Measurements from ENCODE around the gene MAML2. TPM values are rescaled to one million over a fixed set of nuclear protein-coding genes. Genes with fewer than 3 reads are reported as not detected.

MAML2 gene
- total RNA-seq, 6 experiments from 2014 or later = 24.9 to 30.8 (median 28.3) TPM

DNA sequence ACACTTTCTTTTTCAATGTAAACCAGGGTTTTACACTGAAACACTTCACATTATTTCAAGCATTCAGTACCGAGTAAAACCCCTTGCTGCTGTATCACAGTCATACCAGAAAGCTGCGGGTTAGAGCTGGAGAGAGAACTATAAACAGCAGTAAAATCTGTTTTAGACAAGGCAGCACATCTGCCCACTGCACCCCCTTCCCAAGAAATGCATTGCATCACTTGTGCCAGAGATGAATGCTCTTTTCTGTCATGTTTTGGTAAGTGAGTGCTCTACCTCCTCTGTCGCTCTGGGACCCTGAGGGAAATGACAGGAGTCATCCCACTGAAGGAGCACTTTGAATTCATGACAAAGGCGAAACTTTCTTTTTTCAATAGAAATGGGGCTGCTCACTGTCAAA lies 107.2 kb downstream of the MAML2 start:
- Mint-ChIP-seq H3K9me3 (no peaks in the 10 kb centered on the region), H3K27ac (peak overlapping the region; percentile 76), H3K4me3 (peak overlapping the region; percentile 43; the same call in 1 of the 2 replicates), H3K36me3 (ENCODE audit: low read depth) (peaks cover 24% of the 10 kb centered on the region), H3K4me1 (ENCODE audit: low read depth) (peaks cover 15% of the 10 kb centered on the region), H3K27me3 (ENCODE audit: insufficient read depth) (peaks cover 3% of the 10 kb centered on the region; the same call in 1 of the 2 replicates)
- peak; percentile 41 for DNase-seq
- TF ChIP-seq, protein P1, sequence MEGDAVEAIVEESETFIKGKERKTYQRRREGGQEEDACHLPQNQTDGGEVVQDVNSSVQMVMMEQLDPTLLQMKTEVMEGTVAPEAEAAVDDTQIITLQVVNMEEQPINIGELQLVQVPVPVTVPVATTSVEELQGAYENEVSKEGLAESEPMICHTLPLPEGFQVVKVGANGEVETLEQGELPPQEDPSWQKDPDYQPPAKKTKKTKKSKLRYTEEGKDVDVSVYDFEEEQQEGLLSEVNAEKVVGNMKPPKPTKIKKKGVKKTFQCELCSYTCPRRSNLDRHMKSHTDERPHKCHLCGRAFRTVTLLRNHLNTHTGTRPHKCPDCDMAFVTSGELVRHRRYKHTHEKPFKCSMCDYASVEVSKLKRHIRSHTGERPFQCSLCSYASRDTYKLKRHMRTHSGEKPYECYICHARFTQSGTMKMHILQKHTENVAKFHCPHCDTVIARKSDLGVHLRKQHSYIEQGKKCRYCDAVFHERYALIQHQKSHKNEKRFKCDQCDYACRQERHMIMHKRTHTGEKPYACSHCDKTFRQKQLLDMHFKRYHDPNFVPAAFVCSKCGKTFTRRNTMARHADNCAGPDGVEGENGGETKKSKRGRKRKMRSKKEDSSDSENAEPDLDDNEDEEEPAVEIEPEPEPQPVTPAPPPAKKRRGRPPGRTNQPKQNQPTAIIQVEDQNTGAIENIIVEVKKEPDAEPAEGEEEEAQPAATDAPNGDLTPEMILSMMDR (IDR thresholded peaks at IDR 0.05) = no peak

DNA sequence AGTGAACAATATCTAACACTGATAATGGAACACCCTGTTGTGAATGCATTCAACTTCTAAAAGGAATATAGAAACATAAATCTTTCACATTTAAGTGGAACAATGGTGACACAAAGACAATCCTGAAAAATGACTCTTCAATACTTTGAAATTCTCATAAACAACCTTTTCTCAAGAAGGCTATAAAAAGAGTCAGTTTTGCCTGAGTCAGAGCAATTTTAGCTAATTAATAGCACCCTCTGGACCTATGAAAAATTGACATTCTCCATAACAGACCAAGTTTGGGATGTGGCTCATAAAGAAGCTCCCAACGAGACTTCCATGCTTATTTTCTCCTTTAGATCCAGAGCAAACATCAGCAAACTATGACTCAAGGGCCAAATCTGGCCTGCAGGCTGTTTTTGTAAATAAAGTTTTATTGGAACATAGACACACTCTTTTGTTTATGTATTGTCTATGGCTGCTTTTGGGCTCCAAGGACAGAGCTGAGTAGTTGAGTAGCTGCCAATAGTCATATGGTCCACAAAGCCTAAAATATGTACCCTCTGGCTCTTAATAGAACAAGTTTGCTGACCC lies 108.0 kb downstream of the MAML2 start:
- peaks cover 24% of the 10 kb centered on the region for H3K36me3 Mint-ChIP-seq (ENCODE audit: low read depth)
- H3K4me1 Mint-ChIP-seq (ENCODE audit: low read depth) = peaks cover 23% of the 10 kb centered on the region
- H3K4me3 Mint-ChIP-seq = peak overlapping the region; percentile 35; the same call in 1 of the 2 replicates
- peak; percentile 81 for DNase-seq
- H3K27ac Mint-ChIP-seq = peak overlapping the region; percentile 76
- H3K27me3 Mint-ChIP-seq (ENCODE audit: insufficient read depth) = peaks cover 3% of the 10 kb centered on the region; the same call in 1 of the 2 replicates
- H3K9me3 Mint-ChIP-seq = no peaks in the 10 kb centered on the region
- TF ChIP-seq, protein P1 (IDR thresholded peaks at IDR 0.05) = no peak

DNA sequence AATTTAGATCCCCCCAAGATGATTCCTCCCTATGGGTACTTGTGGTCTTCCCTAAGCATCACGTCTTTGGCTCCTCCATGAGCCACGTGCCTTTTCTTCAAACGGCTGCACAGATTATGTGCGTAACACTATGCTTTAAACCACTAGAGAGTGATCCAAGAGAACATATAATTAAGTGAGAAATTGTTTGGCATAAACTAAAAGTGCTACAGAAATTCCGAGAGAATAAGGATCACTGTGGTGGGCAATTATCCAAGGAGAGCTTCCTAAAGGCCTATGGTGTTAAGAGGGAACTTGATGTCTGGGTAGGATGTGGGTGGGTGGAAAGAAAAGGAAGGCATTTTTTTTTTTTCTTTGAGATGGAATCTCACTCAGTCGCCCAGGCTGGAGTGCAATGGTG lies 110.9 kb downstream of the MAML2 start:
- peaks cover 3% of the 10 kb centered on the region; the same call in 1 of the 2 replicates for H3K27me3 Mint-ChIP-seq (ENCODE audit: insufficient read depth)
- peaks cover 24% of the 10 kb centered on the region for H3K36me3 Mint-ChIP-seq (ENCODE audit: low read depth)
- TF ChIP-seq, protein P1 (IDR thresholded peaks at IDR 0.05) = no peak
- no peak for DNase-seq
- peak overlapping the region; percentile 33 for H3K27ac Mint-ChIP-seq
- no peak overlapping the region for H3K4me3 Mint-ChIP-seq
- H3K4me1 Mint-ChIP-seq (ENCODE audit: low read depth) = peaks cover 51% of the 10 kb centered on the region
- H3K9me3 Mint-ChIP-seq = no peaks in the 10 kb centered on the region

DNA sequence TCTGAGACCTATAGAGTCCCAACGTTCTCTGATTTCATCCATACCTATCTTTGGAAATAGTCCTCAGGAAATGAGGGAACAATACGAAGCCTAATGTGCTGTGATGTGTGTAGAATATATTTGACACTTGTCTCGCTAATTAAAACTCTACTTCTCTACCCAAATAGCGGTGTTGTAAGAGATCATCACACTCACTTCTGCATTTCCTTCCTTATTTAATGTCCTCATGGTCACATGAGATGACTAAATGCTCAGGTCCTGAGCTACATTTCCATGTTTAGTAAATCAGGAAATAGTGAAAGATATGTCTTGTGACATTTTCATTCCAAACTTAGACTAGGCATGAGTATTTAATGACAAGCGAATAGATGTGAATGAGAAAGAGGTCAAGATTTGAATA lies 112.3 kb downstream of the MAML2 start:
- Mint-ChIP-seq H3K27ac (no peak overlapping the region), H3K4me1 (ENCODE audit: low read depth) (peaks cover 66% of the 10 kb centered on the region)
- TF ChIP-seq, protein P1 (IDR thresholded peaks at IDR 0.05) = no peak

DNA sequence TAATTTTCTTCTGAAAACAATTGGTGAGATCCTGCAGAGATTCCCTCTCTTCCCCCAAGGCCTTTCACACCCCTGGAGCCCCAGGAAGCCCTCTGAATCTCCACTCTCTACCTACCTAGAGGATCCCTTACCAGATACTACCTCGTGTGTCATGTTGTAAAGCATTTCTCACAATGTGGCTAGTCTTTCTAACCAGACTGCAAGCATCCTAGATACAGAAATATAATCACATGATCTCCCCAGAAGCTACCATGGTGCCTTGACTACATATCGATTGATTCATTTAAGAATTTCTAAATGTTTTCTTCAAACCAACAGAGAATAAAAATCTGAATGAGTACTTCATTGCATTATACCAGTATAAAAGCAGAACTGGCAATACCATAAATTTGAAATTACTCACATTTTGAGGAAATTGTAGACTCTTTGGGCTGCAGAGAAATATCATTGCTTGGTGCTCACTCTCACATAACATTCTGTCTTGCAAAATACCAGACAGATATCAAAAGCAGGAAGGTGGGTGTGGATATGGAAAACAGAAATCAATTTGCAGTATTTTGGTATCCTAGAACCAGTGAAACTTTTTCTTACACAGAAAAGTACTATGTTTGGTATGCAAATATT lies 113.5 kb downstream of the MAML2 start:
- peak overlapping the region; percentile 70 for H3K4me3 Mint-ChIP-seq
- no peaks in the 10 kb centered on the region for H3K9me3 Mint-ChIP-seq
- H3K27me3 Mint-ChIP-seq (ENCODE audit: insufficient read depth) = peaks cover 3% of the 10 kb centered on the region; the same call in 1 of the 2 replicates
- H3K27ac Mint-ChIP-seq = peak overlapping the region; percentile 95
- DNase-seq = no peak
- H3K4me1 Mint-ChIP-seq (ENCODE audit: low read depth) = peaks cover 75% of the 10 kb centered on the region
- TF ChIP-seq, protein P1 (IDR thresholded peaks at IDR 0.05) = no peak
- peaks cover 28% of the 10 kb centered on the region for H3K36me3 Mint-ChIP-seq (ENCODE audit: low read depth)

More for the DNA sequence above, 112.3 kb downstream of the MAML2 start:
- Mint-ChIP-seq H3K27me3 (ENCODE audit: insufficient read depth) (peaks cover 3% of the 10 kb centered on the region; the same call in 1 of the 2 replicates), H3K36me3 (ENCODE audit: low read depth) (peaks cover 24% of the 10 kb centered on the region), H3K9me3 (no peaks in the 10 kb centered on the region), H3K4me3 (no peak overlapping the region)
- DNase-seq = no peak
